DOHH2 (cell line): ENCODE results near the gene RPL36.

Experiments used
- H3F3A ChIP-seq: fragments of 200-600 bp; sonication (generic), shearing (Covaris generic); 2 replicates; pipeline ENCODE4 v1.6.0; 2016; ENCODE audit warnings: antibody characterized with exemption, mild to moderate bottlenecking; ENCODE audit not compliant: control insufficient read depth, insufficient read depth
- H3K27ac ChIP-seq: fragments of 200-600 bp; sonication (generic); 2 replicates; pipeline ENCODE4 v1.5.1; 2014; ENCODE audit warnings: low read depth, mild to moderate bottlenecking, low read length, moderate library complexity
- H3K27me3 ChIP-seq: fragments of 200-600 bp; sonication (generic); 2 replicates; pipeline ENCODE4 v1.6.1; 2014; ENCODE audit warnings: mild to moderate bottlenecking, low read length, mixed read lengths; ENCODE audit not compliant: control insufficient read depth
- H3K36me3 ChIP-seq: fragments of 200-600 bp; sonication (generic); 2 replicates; pipeline ENCODE4 v1.6.1; 2014; ENCODE audit warnings: mild to moderate bottlenecking, low read length, moderate library complexity, mixed read lengths; ENCODE audit not compliant: control insufficient read depth
- H3K4me1 ChIP-seq: fragments of 200-600 bp; sonication (generic); 2 replicates; pipeline ENCODE4 v1.6.1; 2014; ENCODE audit warnings: mild to moderate bottlenecking, low read length, mixed read lengths; ENCODE audit not compliant: control insufficient read depth
- H3K4me2 ChIP-seq: fragments of 200-600 bp; sonication (generic); 2 replicates; pipeline ENCODE4 v1.6.0; 2014; ENCODE audit warnings: mild to moderate bottlenecking, low read length, moderate library complexity
- H3K4me3 ChIP-seq: fragments of 200-600 bp; sonication (generic); 2 replicates; pipeline ENCODE4 v1.5.1; 2014; ENCODE audit warnings: mild to moderate bottlenecking, low read length, mixed read lengths
- H3K79me2 ChIP-seq: fragments of 200-600 bp; sonication (generic); 2 replicates; pipeline ENCODE4 v1.6.1; 2014; ENCODE audit warnings: mild to moderate bottlenecking, low read length, mixed read lengths; ENCODE audit not compliant: control insufficient read depth
- H3K9me2 ChIP-seq: fragments of 200-600 bp; sonication (generic); replicated peaks from 2 replicates; pipeline ENCODE4 v1.6.1; 2014; ENCODE audit warnings: mild to moderate bottlenecking, low read length, mixed read lengths; ENCODE audit not compliant: control insufficient read depth
- H3K9me3 ChIP-seq: fragments of 200-600 bp; sonication (generic); 2 replicates; pipeline ENCODE4 v1.6.1; 2014; ENCODE audit warnings: antibody characterized with exemption, low read length, mixed read lengths; ENCODE audit not compliant: control insufficient read depth, insufficient read depth
- H4K20me1 ChIP-seq: fragments of 200-600 bp; sonication (generic); 2 replicates; pipeline ENCODE4 v1.6.0; 2014; ENCODE audit warnings: low read depth, mild to moderate bottlenecking, antibody characterized with exemption, low read length, moderate library complexity; ENCODE audit not compliant: control insufficient read depth, insufficient read depth
- EZH2phosphoT487 ChIP-seq: fragments of 200-600 bp; sonication (generic); IDR thresholded peaks from 2 replicates; pipeline ENCODE4 v1.6.1; 2017; ENCODE audit warnings: borderline replicate concordance, mild to moderate bottlenecking, antibody characterized with exemption, low read length, moderate library complexity, mixed read lengths
- TF ChIP-seq, protein P1 (sequence below): fragments of 200-600 bp; sonication (generic); IDR thresholded peaks from one replicate; pipeline ENCODE4 v1.5.1; 2014; ENCODE audit warnings: antibody characterized with exemption, mild to moderate bottlenecking, low read depth, low read length; ENCODE audit not compliant: poor library complexity, severe bottlenecking

RPL36 gene

DNA sequence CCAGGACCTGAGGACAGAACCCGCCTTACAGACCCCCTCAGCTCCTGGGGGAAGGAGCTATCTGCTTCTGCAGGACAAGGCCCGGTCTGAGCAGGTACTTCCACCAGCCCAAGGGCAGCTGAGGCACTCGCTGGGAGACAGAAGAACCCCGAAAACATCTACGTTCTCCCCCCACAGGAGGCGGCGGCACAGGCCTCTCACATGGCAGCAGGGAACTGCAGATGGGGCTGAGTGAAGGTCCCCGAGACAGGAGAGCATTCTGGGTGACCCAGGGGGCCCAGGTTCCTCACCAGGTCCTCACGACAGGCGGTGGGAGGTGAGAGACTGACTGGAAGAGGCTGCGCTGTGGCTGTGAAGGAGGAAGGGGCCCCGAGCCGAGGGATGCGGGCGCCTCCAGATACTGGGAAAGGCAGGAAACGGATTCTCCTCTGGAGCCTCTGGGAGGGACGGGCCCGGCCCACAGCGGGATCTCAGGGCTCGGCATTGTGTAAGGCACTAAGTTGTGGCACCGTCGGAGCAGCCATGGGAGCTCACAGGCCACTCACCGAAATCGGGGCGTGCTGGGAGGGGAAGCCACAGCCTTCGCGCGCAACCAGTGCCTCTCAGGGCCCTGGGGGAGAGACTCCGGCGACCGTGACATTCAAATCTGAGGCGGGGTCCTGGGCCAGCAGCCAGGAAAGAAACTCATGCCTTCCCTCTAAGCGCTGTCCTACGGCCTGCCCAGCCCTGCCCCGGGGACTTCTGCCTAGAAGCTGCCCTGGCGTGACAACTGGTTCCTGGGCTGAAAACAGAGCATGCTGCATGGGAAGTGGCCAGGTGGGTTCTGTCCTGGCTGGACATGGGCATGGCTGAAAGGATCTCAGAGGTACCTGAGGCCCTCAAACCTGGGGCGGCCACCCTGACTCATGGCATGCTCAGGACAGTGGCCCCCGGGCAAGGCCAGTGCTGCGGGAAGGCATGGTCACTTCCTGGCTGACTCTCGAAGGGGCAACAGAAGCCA, 14.0 kb downstream of the RPL36 start:
- no peaks in the 10 kb centered on the region for H3K9me3 ChIP-seq
- no peaks in the 10 kb centered on the region for H3F3A ChIP-seq
- H3K4me2 ChIP-seq = no peak overlapping the region
- H3K9me2 ChIP-seq = no peaks in the 10 kb centered on the region
- H3K4me1 ChIP-seq = no peaks in the 10 kb centered on the region
- peaks cover 74% of the 10 kb centered on the region for H3K36me3 ChIP-seq
- no peak overlapping the region for H3K27ac ChIP-seq
- no peaks in the 10 kb centered on the region for H4K20me1 ChIP-seq
- no peak for TF ChIP-seq EZH2phosphoT487
- TF ChIP-seq, protein P1, sequence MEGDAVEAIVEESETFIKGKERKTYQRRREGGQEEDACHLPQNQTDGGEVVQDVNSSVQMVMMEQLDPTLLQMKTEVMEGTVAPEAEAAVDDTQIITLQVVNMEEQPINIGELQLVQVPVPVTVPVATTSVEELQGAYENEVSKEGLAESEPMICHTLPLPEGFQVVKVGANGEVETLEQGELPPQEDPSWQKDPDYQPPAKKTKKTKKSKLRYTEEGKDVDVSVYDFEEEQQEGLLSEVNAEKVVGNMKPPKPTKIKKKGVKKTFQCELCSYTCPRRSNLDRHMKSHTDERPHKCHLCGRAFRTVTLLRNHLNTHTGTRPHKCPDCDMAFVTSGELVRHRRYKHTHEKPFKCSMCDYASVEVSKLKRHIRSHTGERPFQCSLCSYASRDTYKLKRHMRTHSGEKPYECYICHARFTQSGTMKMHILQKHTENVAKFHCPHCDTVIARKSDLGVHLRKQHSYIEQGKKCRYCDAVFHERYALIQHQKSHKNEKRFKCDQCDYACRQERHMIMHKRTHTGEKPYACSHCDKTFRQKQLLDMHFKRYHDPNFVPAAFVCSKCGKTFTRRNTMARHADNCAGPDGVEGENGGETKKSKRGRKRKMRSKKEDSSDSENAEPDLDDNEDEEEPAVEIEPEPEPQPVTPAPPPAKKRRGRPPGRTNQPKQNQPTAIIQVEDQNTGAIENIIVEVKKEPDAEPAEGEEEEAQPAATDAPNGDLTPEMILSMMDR = no peak
- H3K79me2 ChIP-seq = peaks cover 13% of the 10 kb centered on the region
- H3K4me3 ChIP-seq = no peak overlapping the region
- no peaks in the 10 kb centered on the region for H3K27me3 ChIP-seq

DNA sequence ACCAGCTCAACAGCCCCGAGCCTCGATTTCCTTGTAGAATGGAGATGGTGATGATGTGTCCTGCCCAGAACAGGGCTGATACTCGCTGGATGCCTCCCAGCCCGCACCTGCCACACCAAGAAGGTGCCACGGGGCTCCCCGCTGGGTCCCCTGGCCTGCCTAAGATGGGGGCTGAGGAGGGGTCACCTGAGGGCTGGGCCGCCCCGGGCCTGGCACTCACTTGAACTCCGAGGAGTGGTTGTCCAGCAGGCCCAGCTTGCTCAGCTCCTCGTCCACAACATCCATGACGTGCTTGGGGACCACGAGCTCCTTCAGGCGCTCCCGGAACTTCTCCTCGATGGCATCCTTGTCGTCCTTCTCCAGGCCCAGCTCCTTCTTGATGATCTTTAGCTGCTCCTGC, 15.5 kb downstream of the RPL36 start:
- Histone ChIP-seq H3K79me2 (peaks cover 15% of the 10 kb centered on the region), H3K4me3 (no peak overlapping the region), H3K27me3 (no peaks in the 10 kb centered on the region), H3K36me3 (peaks cover 73% of the 10 kb centered on the region), H4K20me1 (no peaks in the 10 kb centered on the region), H3K9me3 (no peaks in the 10 kb centered on the region), H3K9me2 (no peaks in the 10 kb centered on the region), H3K4me1 (no peaks in the 10 kb centered on the region), H3K27ac (no peak overlapping the region), H3K4me2 (no peak overlapping the region), H3F3A (no peaks in the 10 kb centered on the region)
- no peak for TF ChIP-seq EZH2phosphoT487
- TF ChIP-seq, protein P1 = no peak

DNA sequence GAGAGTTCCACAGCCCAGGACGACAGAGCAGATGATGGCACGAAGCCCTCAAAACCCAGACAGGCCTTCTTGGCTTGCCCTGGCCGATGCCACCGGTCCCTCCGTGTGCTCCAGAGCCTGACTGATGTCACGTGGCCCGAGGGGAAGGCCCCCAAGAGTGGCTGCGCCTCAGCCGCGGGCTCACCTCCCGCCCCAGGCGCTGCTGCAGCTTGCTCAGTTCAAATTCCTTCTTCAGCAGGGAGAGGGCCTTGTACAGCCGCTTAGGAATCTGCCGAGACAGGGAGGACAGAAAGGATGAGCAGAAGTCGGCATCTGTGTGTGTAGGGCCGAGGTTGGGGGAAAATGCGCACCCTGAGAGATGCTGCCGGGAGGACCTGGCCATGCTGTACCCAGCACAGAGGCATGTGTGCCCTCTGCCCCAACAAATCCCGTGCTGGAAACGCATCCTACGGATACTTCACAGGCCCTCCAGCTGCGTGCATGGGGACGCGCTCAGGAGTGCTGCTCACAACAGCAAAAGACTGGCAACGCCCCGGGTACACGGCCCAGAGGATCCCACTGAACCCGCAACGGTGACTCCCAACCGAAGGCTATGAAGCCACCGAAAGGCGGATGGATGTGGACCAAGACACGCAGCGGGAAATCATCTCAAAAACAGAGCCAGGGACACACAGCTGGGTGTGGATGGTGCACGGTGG, 16.9 kb downstream of the RPL36 start:
- H3K27ac ChIP-seq = no peak overlapping the region
- no peaks in the 10 kb centered on the region for H3K9me3 ChIP-seq
- peaks cover 81% of the 10 kb centered on the region for H3K36me3 ChIP-seq
- H3K27me3 ChIP-seq = no peaks in the 10 kb centered on the region
- H3K79me2 ChIP-seq = peaks cover 17% of the 10 kb centered on the region
- H3K4me2 ChIP-seq = no peak overlapping the region
- H4K20me1 ChIP-seq = no peaks in the 10 kb centered on the region
- H3K9me2 ChIP-seq = no peaks in the 10 kb centered on the region
- H3K4me3 ChIP-seq = no peak overlapping the region
- TF ChIP-seq, protein P1 = no peak
- no peak for TF ChIP-seq EZH2phosphoT487
- no peaks in the 10 kb centered on the region for H3F3A ChIP-seq
- no peaks in the 10 kb centered on the region for H3K4me1 ChIP-seq
